Right kidney (tissue), 9 donors: ENCODE results near the gene CSH1.
A peak's percentile ranks its signal among the peaks of the same experiment; 100 is the strongest.
"Not testable (repeated sequence)": the region's sequence is repeated elsewhere in the genome, so short reads cannot be mapped to it uniquely, and the experiment has no call there.

Experiments
- DNase-seq: peaks from one replicate; pipeline ENCODE4 v3.0.0-alpha.2; 2016
- long read RNA-seq, 8 donors: transcript quantifications; one replicate each; lab custom pipeline, GENCODE V29; 2026

Gene CSH1
- long read RNA-seq, donor 1: 0 reads
- long read RNA-seq, donor 2: 0 reads
- long read RNA-seq, donor 3: 0 reads
- long read RNA-seq, donor 4, partial matches to known transcripts: 0 of 1 reads
- long read RNA-seq, donor 4, other reads (novel, unspliced or antisense): 0 of 1 reads
- long read RNA-seq, donor 5: 0 reads
- long read RNA-seq, donor 6, partial matches to known transcripts: 0 of 3 reads
- long read RNA-seq, donor 6, other reads (novel, unspliced or antisense): 0 of 3 reads
- long read RNA-seq, donor 7: 0 reads
- long read RNA-seq, donor 8: 0 reads

GRCh38 chr17:63896524-63897354, at the start of gene CSH1:
CSH1 (minus strand) TSS chr17:63896574; CDS start chr17:63896511, 63 bp downstream.
- not testable (repeated sequence) for DNase-seq

GRCh38 chr17:63945784-63946439, 49.5 kb upstream of the CSH1 start:
- DNase-seq: peak; percentile 60

GRCh38 chr17:63944736-63945499, 48.5 kb upstream of the CSH1 start:
- DNase-seq: no peak

GRCh38 chr17:63943745-63944144, 47.4 kb upstream of the CSH1 start:
- DNase-seq: no peak

- no peak for DNase-seq
Measured at GRCh38 chr17:63942309-63942985, 46.1 kb upstream of the CSH1 start.

GRCh38 chr17:63941751-63942150, 45.4 kb upstream of the CSH1 start:
- DNase-seq: no peak

GRCh38 chr17:63941162-63941561, 44.8 kb upstream of the CSH1 start:
- no peak for DNase-seq

- no peak for DNase-seq
Measured at GRCh38 chr17:63940584-63940983, 44.2 kb upstream of the CSH1 start.

- no peak for DNase-seq
Measured at GRCh38 chr17:63939884-63940283, 43.5 kb upstream of the CSH1 start.

- no peak for DNase-seq
Measured at GRCh38 chr17:63939401-63939800, 43.0 kb upstream of the CSH1 start.

GRCh38 chr17:63937920-63938319, 41.5 kb upstream of the CSH1 start:
- DNase-seq: no peak

- no peak for DNase-seq
Measured at GRCh38 chr17:63937319-63937718, 40.9 kb upstream of the CSH1 start.

- no peak for DNase-seq
Measured at GRCh38 chr17:63934183-63935112, 38.1 kb upstream of the CSH1 start.

GRCh38 chr17:63933598-63933997, 37.2 kb upstream of the CSH1 start:
- no peak for DNase-seq

GRCh38 chr17:63932721-63933120, 36.3 kb upstream of the CSH1 start:
- DNase-seq: no peak

- no peak for DNase-seq
Measured at GRCh38 chr17:63931981-63932561, 35.7 kb upstream of the CSH1 start, which contains the start of gene CD79B. CD79B (minus strand) TSS chr17:63932331; CDS start chr17:63932261, 70 bp downstream.

- DNase-seq: no peak
Measured at GRCh38 chr17:63930951-63931575, 34.7 kb upstream of the CSH1 start.

- DNase-seq: no peak
Measured at GRCh38 chr17:63929860-63930766, 33.7 kb upstream of the CSH1 start.
